ENCODE measurements around the gene MRGPRX4.

MRGPRX4 gene

DNA sequence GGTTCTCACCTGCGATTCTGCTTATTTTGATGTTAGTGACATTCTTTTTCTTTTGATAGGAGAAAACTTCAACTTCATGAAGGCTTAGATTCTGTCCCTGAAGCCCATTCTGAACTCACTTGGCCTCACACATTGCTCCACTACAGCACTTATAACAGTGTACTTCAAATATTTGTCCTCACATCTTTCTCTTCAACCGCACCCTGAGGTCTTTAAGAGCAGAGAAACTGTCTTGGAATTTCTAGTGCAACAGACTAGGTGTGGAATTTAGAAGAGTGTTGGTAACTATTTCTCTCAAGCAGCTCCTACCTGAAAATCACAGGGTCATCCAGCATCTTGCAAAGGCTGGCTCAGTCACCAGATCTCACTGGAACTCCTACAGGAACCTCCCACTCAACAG, 32.5 kb upstream of the MRGPRX4 start:
- TF ChIP-seq FOXP2 (optimal IDR thresholded peaks at IDR 0.05; ENCODE audit: borderline replicate concordance, extremely low read depth, extremely low read length, insufficient read depth) (no peak), POLR2AphosphoS5 (IDR thresholded peaks at IDR 0.05; ENCODE audit: low read depth, low read length) (no peak)

DNA sequence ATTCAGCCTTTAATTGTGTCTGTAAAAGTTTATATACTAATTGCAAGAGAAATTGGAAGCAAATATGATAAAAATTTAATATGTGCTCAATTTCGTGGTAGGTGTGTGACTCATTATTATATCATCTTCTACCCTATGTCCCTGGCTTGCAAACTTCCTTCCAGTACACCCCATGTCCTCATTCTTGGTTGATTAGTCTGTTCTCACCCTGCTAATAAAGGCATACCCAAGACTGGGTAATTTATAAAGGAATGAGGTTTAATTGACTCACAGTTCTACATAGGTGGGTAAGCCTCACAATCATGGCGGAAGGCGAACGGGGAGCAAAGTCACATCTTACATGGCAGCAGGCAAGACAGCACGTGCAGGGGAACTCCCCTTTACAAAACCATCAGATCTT, 28.4 kb upstream of the MRGPRX4 start:
- TF ChIP-seq SIN3A (IDR thresholded peaks at IDR 0.05; ENCODE audit: borderline replicate concordance, insufficient read depth, low read length) (no peak), TAF1 (IDR thresholded peaks at IDR 0.05; ENCODE audit: borderline replicate concordance, insufficient read depth, low read length) (no peak), POLR2AphosphoS5 (IDR thresholded peaks at IDR 0.05; ENCODE audit: low read depth, low read length) (no peak), FOXP2 (optimal IDR thresholded peaks at IDR 0.05; ENCODE audit: borderline replicate concordance, extremely low read depth, extremely low read length, insufficient read depth) (no peak)
- TF ChIP-seq, protein P1, sequence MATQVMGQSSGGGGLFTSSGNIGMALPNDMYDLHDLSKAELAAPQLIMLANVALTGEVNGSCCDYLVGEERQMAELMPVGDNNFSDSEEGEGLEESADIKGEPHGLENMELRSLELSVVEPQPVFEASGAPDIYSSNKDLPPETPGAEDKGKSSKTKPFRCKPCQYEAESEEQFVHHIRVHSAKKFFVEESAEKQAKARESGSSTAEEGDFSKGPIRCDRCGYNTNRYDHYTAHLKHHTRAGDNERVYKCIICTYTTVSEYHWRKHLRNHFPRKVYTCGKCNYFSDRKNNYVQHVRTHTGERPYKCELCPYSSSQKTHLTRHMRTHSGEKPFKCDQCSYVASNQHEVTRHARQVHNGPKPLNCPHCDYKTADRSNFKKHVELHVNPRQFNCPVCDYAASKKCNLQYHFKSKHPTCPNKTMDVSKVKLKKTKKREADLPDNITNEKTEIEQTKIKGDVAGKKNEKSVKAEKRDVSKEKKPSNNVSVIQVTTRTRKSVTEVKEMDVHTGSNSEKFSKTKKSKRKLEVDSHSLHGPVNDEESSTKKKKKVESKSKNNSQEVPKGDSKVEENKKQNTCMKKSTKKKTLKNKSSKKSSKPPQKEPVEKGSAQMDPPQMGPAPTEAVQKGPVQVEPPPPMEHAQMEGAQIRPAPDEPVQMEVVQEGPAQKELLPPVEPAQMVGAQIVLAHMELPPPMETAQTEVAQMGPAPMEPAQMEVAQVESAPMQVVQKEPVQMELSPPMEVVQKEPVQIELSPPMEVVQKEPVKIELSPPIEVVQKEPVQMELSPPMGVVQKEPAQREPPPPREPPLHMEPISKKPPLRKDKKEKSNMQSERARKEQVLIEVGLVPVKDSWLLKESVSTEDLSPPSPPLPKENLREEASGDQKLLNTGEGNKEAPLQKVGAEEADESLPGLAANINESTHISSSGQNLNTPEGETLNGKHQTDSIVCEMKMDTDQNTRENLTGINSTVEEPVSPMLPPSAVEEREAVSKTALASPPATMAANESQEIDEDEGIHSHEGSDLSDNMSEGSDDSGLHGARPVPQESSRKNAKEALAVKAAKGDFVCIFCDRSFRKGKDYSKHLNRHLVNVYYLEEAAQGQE (IDR thresholded peaks at IDR 0.05; ENCODE audit: insufficient read depth in 1 of 2, low read depth in 2 of 2, low read length in 2 of 2) = no peak

DNA sequence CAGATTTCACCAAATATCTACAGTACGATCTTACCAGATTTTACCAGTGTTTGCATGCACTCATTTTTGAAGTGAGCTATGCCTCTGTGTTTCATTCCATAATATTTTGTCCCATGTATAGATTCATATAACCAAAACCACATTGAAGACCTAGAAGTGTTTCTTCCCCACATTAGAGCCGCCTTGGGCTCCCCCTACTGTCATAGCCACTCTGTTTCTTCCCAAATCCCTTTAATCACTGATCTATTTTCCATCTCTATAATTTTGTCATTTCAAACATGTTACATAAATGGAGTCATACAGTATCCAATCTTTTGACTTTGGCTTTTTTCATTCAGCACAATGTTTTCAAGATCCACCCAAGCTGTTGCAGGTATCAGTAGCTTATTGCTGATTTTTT, 27.6 kb upstream of the MRGPRX4 start:
- TF ChIP-seq FOXP2 (optimal IDR thresholded peaks at IDR 0.05; ENCODE audit: borderline replicate concordance, extremely low read depth, extremely low read length, insufficient read depth) (no peak), TAF1 (IDR thresholded peaks at IDR 0.05; ENCODE audit: borderline replicate concordance, insufficient read depth, low read length) (no peak), POLR2AphosphoS5 (IDR thresholded peaks at IDR 0.05; ENCODE audit: low read depth, low read length) (no peak), SIN3A (IDR thresholded peaks at IDR 0.05; ENCODE audit: borderline replicate concordance, insufficient read depth, low read length) (no peak)
- TF ChIP-seq, protein P1 (IDR thresholded peaks at IDR 0.05; ENCODE audit: insufficient read depth in 1 of 2, low read depth in 2 of 2, low read length in 2 of 2) = no peak

DNA sequence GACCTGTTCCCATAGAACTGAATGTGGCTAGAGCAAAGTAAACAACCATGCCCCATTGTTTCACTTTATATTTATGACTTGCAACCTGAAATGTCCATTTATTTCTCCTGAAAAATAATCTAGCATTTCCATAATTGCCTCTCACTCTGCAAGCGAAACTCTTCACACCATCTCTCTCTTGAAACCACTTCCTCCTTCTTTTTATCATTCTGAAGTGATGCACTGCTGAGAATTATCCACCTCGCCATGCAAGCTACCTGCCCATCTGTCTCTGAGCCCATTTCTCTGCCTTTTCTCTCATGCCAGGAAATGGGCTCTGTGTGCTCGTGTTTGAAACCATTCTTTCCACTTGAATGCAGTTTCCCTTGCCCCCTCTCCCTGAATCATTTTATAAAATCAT, 26.8 kb upstream of the MRGPRX4 start:
- TF ChIP-seq, protein P1 (IDR thresholded peaks at IDR 0.05; ENCODE audit: insufficient read depth in 1 of 2, low read depth in 2 of 2, low read length in 2 of 2) = no peak
- no peak for TF ChIP-seq SIN3A (IDR thresholded peaks at IDR 0.05; ENCODE audit: borderline replicate concordance, insufficient read depth, low read length)
- TF ChIP-seq FOXP2 (optimal IDR thresholded peaks at IDR 0.05; ENCODE audit: borderline replicate concordance, extremely low read depth, extremely low read length, insufficient read depth) = no peak
- no peak for TF ChIP-seq POLR2AphosphoS5 (IDR thresholded peaks at IDR 0.05; ENCODE audit: low read depth, low read length)
- TF ChIP-seq TAF1 (IDR thresholded peaks at IDR 0.05; ENCODE audit: borderline replicate concordance, insufficient read depth, low read length) = no peak

DNA sequence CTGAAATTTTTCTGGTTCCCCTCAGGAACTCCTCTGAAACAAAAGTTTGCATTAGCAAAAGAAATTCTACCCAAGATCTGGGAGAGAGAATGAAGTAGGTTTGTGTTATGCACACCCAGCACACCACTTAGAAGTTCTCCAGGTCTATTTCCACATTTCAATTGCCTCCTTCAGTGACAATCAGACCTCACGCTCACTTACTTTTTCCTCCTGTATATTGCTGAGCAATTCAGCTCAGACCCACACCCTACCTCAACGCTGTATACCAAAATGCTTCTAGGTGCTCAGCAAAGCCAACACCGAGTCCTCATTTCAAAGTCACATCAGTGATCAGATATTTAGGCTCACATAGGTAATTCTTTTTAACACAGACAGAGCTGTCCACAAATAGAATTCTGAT, 21.1 kb upstream of the MRGPRX4 start:
- TF ChIP-seq TAF1 (IDR thresholded peaks at IDR 0.05; ENCODE audit: borderline replicate concordance, insufficient read depth, low read length) (no peak), FOXP2 (optimal IDR thresholded peaks at IDR 0.05; ENCODE audit: borderline replicate concordance, extremely low read depth, extremely low read length, insufficient read depth) (no peak), SIN3A (IDR thresholded peaks at IDR 0.05; ENCODE audit: borderline replicate concordance, insufficient read depth, low read length) (no peak), POLR2AphosphoS5 (IDR thresholded peaks at IDR 0.05; ENCODE audit: low read depth, low read length) (no peak)
- TF ChIP-seq, protein P1 (IDR thresholded peaks at IDR 0.05; ENCODE audit: insufficient read depth in 1 of 2, low read depth in 2 of 2, low read length in 2 of 2) = no peak
